GM10847 (cell line): ENCODE data around the gene PKP1.

Source experiments
- POLR2A ChIP-seq: IDR thresholded peaks from 2 replicates; pipeline ENCODE4 v1.6.1; 2011; ENCODE audit not compliant: insufficient read length; ENCODE audit errors: extremely low read depth

The PKP1 gene

DNA sequence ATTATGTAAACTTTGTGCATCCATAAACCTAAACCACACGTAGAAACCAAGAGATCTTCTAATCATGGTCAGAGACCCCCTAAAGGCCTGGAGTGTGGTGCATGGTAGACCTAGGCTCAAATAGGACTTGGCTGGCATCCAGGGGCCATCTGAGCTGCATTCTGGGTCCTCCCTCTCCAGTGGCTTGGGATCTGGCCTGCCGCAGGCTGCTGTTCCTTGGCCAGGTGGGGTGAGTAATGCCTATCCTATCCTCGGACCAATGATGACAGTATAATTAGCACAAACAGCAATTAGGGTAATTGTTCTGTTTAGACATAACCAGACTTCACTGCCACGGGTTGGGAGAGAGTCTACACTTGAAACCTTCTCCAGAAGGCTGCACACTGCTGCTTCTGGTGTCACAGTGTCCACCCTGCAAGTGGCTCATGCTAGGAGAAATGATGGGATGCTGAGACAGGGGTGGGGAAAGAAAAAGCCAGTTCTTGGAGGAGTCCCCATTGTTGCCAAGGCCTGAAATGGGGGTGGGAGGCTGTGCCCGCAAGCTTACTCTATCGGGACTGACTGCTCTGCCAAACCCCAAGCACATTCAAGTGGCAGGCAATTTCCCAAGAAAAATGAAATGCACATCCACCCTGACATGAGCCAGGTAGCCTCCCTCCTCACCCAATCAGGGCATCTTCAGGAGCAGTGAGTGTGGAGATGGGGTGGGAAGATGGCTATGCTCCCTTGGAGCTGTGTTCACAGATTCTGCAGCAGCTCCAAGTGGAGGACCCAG is 12.5 kb upstream of the PKP1 start:
- no peak for TF ChIP-seq POLR2A

DNA sequence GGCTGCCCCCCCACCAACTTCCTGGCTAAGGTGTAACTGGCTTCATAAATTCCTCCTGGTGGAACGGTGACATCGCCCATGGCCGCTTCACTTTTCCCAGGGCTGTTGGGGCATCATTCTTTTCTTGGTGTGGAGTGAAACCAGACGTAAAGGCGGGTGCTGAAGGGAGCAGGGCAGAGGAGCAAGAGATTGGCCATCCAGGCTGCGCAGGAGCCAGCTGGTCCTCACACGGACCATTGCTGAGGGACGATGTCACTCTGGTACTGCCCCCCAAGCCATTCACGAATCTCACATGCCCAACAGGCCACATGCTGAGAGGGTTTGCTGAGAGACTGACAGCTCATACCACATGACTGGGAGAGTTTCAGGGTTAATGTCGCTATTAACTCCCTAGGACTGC is 10.5 kb upstream of the PKP1 start:
- TF ChIP-seq POLR2A: no peak

DNA sequence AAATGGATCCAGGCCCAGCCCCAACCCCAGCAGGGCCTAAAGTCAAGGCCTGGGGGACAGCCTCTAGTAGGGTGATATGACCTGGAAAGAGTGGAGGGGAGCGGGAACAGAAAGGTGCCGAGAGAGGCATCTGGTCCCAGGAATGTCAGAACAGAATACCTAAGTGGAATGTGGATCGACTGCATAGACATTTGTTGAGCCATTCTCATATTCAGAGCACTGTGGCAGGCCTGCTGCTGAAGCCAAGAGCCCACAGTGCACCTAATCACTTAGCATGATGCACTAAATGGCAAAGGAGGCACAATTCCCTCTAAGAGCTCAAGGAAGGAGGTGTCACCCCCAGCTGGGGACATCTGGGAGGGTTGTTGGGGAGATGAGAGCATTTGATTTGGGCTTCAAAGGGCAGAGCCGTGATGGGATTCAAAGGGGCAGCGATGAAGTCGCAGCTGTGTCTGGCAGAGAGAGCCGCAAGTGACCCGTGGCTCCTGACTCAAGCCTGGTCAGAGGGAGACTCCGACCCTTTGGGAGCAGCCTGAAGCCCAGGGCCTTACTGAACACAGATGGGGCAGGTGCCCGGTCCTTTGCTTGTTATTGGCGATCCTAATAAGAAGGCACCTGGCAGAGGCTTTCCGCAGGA is 8.6 kb upstream of the PKP1 start:
- no peak for TF ChIP-seq POLR2A

DNA sequence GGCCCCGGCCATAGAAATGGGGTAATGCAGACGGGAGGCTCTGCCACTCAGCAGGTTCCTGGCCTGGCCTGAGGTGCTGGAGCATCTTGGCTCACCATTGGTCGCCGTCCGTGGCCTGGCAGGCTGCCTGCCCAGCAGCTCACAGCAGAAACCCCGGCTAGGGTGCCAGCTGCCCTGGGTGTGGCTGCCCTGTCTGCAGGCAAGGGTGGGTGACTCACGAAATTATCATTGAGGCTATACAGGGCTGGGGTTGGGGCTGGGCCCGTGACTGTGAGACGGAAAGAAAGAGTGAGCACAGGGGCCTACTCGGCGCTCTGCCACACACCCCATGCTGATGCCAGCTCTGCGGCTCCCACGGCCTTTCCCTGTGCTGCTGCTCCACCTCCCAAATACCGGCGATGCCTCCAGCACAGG is 8.0 kb upstream of the PKP1 start:
- no peak for TF ChIP-seq POLR2A

DNA sequence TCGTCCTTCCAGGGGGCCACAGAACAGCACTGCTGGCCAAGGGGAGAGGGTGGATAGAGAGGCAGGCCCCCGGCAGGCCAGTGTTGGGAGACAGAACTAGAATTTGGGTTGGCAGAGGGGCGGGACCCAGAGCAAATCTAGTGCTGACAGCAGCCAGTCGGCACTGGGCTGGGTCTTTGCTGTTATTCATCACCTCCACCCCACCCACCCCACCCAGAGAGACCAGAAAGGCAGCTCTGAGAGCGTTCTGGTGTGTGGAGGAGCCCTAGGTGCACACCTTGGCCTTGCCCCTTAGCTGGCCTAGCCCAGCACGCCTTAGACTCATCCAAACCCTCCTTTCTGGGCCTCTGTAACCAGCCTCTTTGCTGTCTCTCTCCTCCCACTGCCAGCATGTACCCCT is 6.4 kb upstream of the PKP1 start:
- no peak for TF ChIP-seq POLR2A

DNA sequence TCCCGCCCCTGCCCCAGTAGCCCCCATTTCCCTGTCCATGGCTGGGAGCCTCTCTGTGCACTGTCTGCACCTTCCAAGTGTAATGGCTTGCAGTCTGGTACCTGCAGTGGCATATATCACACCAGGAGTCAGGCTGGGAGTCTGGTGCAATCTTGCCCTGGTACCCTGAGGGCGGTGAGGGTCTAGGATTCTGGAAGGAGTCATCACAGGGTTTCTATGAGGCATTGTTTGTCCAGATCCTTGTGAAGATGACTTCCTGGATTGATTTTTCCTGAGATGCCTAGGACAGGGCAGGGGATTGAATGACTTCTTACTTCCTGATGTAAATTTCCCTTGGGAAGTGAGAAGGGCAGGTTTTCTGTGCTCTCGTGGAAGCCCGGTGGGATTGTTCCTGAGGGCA is 5.9 kb upstream of the PKP1 start:
- TF ChIP-seq POLR2A: no peak

DNA sequence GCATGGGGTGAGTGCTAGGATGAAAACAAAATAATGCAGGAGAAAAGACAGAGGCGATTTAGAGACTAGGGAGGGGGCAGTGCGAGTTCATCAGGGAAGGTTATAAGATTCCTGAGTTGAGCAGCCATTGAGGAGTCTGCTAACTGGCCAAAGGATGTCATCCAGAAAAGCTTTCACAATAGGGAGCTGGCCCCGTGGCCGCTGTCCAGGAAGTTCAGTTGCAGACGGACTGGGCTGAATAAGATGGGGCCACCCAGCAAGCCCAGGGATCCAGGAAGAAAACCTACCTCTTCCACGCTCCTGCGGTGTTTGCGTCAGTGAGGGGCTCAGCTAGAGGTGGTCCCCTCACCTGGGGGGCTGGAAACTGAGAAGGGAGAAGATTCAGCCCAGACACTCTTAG is 4.0 kb upstream of the PKP1 start:
- TF ChIP-seq POLR2A: no peak

DNA sequence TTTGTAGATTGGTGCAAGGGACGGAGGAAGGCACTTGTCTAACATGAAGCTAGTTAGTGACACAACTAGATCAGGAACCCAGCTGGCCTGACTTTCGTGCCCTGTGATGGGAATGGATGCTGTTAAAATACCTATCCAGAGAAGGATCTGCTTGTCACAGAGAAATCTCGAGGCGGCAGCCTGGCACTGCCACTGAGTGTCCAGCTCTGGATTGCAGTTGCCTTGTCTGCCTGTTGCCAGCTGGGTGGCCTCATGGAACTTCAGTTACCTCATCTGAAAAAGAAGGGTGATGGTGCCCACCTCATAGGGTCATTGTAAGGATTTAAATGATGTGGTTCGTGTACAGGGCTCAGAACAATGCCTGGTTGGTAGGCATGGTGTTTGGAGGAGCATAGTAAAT is 2.4 kb upstream of the PKP1 start:
- TF ChIP-seq POLR2A: no peak

DNA sequence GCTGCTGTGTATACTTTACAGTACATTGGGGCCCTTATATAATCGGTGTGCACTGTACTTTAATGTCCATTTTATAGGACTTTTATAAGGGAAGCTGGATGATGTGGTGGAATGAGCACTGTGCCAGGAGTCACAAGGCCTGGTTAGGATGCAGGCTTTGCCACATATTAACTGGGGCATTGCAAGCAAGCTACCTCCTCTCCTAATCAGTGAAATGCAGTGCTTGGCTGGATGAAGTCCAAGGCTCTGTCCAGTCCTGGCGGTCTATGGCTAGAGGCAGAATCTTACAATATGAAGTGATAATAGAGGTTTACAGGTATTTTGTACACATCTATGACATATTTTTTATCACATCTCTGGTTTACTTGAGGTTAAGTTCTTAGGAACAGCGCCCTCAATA is 1.7 kb upstream of the PKP1 start:
- TF ChIP-seq POLR2A: no peak

DNA sequence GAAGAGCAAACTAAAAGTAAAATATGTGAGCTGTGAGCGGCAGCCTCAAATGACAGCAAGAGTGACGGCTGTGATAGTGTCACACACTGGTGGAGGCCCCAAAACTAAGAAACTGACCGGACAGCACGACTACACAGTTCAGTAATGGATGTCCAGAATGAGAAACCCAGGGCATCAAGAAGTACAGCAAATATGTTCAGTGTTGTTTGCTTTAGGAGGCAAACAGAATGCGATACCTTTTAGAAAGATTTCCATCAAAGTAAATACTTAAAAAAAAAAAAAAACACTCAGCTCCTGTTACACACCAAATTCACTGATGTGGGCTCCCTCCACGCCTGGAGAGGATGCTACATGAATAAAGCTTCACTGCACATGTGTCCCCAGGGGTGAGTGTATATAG is 1.1 kb upstream of the PKP1 start:
- no peak for TF ChIP-seq POLR2A

DNA sequence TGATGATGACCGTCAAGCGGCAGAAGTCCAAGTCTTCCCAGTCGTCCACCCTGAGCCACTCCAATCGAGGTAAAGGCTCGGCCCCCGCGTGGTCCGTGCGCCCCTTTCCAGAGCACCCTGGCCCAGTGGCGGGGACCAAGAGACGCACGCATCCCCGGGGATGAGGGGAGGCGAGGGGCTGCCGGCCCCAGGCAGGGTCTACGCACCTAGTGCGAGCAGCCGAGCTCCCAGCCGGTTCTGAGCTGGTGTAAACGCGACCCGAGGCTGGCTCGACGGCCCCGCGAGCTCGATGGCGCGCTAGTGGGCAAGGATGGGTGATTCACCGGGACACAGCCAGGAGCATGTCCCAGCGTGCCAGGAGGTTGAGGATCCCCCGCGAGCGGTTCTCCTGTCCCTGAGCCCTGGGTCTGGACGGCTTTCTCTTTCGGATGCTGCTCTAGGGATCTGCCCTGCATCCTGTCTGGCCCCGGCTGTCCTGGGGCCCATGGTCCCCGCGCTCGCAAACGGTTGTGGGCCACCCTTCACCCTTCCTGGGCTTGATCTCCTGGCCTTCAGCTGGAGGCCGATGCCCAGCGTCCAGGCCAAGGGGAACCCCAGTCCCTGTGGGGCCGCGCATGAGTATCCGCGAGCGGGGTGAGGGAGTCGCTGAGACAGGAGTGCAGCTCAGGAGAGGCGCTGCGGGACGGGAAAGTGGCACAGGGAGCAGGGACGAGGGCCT is 689 bp downstream of the PKP1 start:
- TF ChIP-seq POLR2A: no peak

DNA sequence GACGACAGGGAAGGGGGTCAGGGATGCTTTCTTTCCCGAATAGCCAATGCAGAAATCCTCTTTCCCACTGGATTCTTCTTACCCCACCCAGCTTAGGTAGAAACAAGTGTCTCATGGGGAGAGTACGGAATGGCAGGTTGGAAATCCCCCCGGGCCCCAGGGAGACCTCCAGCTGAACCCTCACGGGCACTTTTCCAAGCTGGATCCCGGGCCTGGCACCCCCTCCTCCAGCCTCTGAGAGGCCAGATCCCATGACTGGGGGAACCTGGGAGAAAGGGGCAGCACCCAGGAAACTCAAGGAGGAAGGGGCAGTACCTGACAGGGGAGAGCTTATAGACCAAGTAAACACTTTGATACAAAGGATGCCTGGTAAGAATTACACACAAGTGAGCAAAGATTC is 1.3 kb downstream of the PKP1 start:
- no peak for TF ChIP-seq POLR2A

DNA sequence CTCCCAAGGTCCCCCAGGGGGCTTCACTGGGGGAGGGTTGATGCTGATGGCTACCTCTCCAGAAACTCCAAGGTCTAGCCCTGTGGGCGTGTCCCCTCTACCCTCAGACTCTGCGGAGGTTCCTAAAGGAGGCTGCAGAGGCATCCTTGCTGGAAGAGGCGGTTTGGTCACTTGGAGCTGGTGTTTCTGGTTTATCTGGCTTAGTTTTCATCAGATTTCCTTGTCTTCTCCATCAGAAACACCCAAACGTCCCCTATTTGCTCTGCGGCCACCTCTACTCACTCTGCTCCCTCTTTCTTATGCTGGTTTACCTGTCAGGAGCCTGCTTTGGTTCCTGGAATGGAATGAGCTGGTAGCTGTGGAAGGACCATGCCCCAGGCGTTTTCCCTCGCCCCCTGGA is 2.5 kb downstream of the PKP1 start:
- no peak for TF ChIP-seq POLR2A

DNA sequence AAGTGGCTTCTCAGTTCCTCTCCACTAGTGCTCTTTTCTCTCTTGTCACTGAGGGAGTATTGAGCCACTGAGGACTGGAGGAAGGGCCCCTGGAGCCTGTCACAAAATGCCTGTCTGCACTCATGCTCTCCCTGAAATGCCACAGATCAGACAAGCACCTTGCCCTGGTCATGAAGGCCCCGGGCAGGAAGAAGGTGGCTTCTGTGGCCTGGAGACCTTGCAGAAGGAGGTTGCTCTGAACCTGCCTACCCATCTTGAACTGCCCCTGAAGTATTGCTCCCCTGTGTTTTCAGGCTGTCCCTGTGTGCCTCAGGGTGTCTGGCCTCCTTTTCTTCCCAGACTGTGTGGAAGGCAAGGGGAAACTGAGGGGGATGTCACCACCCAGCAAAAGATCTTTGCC is 3.1 kb downstream of the PKP1 start:
- no peak for TF ChIP-seq POLR2A

DNA sequence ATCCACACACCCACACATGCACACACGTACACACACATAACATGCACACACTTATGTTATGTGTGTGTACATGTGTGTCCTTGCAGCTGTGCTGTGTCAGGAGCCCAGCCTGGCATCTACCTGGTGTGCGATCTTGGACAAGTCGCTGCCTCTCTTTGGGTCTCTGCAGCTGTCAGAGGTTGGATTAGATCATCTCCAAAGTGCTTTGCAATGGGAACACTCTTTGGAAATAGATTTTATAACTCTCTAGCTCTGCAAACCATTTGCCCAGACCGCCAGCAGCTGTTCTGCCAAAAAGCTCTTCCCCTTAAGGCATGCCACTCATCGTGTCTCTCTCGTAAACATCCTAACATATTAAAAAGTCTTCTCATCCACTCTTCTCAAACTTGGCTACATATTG is 4.7 kb downstream of the PKP1 start:
- no peak for TF ChIP-seq POLR2A

DNA sequence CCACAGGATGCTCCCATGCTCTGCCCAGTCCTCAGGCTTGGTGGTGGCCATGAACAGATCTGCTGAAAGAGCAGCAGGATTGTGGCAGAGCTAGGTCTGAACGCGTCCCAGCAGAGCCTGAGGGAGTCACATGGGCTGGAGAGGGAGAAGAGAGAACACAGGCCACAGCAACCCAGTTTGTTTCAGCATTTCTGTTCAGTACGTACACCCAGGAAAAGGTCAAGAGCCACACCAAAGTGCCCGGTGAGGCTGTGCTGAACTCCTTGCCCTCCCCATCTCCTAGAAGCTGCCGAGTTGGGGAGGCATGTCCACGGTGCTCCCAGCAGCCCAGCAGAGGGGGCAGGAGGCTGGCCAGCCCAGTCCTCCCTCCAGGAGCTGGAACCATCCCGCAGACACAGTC is 5.5 kb downstream of the PKP1 start:
- no peak for TF ChIP-seq POLR2A
